HG03139 (cell line): ENCODE measurements around the gene C11orf16.
"Not testable (repeated sequence)": the region's sequence is repeated elsewhere in the genome, so short reads cannot be mapped to it uniquely, and the experiment has no call there.

Experiments
- ATAC-seq: cut with Tn5 transposase; IDR thresholded peaks from one replicate; pipeline ENCODE4 v1.9.1; 2021; ENCODE audit not compliant: unreplicated experiment

C11orf16 gene

DNA sequence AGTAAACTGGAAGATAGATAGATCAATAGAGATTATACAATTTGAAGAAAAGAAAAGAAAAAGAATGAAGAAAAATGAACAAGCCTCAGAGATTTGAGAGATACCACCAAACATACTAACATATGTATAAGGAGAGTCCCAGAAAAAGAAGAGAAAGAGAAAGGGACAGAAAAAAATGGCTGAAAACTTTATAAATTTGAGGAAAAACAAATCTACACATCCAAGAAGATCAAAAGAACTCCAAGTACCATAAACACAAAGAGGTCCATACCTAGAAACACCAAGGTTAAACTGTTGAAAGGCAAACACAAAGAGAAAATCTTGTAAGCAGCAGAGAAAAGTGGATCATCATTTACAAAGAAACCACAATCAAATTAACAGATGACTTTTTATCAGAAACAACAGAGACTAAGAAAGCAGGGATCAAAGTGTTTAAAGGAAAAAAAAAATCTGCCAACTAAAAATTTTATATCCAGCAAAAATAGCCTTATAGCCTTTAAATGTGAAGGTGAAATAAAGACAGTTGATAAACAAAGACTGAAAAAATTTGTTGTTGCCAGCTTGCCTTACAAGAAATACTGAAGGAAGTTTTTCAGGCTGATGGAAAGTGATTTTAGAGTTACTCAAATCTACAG, 33.5 kb downstream of the C11orf16 start:
- no peak for ATAC-seq

DNA sequence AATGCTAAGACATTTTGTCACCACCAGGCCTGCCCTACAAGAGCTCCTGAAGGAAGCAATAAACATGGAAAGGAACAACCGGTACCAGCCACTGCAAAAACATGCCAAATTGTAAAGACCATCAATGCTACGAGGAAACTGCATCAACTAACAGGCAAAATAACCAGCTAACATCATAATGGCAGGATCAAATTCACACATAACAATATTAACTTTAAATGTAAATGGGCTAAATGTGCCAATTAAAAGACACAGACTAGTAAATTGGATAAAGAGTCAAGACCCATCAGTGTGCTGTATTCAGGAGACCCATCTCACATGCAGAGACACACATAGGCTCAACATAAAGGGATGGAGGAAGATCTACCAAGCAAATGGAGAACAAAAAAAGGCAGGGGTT, 41.6 kb downstream of the C11orf16 start:
- not testable (repeated sequence) for ATAC-seq

GRCh38 chr11:8886322-8886721, 46.4 kb downstream of the C11orf16 start:
- no peak for ATAC-seq

DNA sequence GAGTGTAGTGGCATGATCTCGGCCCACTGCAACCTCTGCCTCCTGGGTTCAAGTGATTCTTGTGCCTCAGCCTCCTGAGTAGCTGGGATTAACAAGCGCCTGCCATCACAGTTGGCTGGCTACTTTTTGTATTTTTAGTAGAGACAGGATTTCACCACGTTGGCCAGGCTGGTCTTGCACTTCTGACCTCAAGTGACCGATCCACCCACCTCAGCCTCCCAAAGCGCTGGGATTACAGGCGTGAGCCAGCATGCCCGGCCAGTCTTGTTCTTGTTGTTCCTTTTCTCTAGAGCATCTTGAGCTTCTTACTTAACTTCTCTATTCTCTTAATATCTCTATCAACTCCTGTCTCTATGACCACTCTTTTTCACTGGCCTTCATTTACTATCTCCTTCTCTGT, 51.2 kb downstream of the C11orf16 start:
- not testable (repeated sequence) for ATAC-seq

GRCh38 chr11:8878771-8879170, 54.0 kb downstream of the C11orf16 start:
- no peak for ATAC-seq

GRCh38 chr11:8873741-8874405, 58.9 kb downstream of the C11orf16 start:
- ATAC-seq, result no peak

DNA sequence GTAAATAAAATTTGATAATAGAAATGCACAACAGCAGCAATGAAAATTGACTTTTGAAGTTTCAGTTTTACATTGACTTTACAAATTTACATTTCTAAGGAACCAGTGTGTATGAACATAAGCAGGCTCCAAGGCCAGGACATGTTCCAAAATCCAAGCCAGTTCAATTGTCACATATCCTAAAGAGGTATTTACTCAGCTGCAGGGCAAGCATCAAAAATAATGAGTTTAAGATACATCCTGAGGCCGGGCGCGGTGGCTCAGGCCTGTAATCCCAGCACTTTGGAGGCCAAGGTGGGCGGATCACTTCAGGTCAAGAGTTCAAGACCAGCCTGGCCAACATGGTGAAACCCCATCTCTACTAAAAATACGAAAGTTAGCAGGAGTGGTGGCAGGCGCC, 60.8 kb downstream of the C11orf16 start:
- ATAC-seq, result no peak

DNA sequence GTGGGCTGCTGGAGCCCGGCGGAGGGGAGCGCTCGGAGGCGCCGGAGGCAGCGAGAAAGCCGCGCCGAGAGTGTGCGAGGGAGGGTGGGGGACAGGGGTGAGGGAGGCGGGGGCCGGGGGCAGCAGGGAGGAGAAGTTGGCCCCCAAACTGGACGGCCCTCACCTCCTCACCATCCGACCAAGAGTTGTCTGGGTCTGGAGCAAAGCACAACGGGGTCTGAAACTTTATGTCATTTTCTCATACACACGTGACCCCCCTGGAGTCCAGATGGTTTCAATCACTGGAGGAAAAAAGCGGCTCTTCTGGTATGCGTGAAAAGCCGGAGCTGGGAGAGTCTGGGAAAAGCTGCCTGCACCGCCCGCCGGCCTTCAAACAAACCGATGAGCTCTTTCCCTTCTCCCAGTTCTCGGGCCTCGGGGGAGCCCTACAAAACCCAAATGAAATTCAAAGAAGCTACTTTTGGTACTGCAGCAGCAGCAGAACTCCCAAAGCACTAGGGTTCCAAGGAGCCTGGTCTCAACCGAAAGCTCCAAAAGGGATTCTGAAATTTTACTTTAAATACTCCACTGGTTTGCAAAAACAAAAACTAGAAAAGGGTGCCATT, 61.5 kb downstream of the C11orf16 start:
- no peak for ATAC-seq

DNA sequence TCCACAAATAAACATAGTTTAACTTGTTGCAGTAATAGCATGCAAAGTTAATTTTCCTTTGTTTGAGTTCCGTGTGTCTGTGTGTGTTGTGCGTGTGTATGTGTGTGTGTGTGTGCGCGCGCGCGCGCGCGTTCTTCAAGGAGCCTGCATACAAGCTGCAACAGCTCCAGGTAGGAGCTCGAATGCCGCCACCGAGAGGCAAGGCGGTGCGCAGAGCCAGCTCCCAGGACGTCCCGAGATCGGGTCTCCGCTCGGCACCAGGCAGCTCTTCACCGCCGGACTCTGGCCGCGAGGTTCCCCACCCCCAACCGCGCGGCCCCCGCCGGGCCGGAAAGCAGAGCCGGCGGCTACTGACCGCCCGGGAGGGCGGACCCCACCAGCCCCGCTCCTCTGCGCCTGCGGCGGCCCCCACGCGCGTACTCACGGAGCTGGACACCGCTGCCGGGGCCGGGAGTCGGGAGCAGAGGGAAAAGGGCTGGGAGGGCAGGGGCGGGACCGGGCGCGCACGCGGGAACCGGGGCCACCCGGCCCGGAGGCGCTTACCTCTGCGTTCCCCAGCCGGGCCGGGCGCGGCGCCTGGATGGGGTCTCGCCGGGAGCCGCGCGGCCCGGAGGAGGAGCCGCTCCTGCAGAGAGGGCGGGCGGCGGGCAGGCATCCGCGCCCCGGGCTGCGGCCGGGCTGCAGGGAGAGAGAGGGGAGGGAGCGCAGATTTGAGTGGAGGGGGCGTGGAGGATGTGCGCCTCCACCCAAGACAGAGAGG, 62.2 kb downstream of the C11orf16 start:
- ATAC-seq, result no peak
